HPDE6-E6E7 (cell line): Measurements from ENCODE around the gene URB2.
"Not testable (repeated sequence)": the region's sequence is repeated elsewhere in the genome, so short reads cannot be mapped to it uniquely, and the experiment has no call there.

ENCODE experiments used
- DNase-seq: peaks from one replicate; pipeline ENCODE4 v3.0.0; 2011; ENCODE audit warnings: missing footprints; ENCODE audit errors: extremely low spot score

The URB2 gene

DNA sequence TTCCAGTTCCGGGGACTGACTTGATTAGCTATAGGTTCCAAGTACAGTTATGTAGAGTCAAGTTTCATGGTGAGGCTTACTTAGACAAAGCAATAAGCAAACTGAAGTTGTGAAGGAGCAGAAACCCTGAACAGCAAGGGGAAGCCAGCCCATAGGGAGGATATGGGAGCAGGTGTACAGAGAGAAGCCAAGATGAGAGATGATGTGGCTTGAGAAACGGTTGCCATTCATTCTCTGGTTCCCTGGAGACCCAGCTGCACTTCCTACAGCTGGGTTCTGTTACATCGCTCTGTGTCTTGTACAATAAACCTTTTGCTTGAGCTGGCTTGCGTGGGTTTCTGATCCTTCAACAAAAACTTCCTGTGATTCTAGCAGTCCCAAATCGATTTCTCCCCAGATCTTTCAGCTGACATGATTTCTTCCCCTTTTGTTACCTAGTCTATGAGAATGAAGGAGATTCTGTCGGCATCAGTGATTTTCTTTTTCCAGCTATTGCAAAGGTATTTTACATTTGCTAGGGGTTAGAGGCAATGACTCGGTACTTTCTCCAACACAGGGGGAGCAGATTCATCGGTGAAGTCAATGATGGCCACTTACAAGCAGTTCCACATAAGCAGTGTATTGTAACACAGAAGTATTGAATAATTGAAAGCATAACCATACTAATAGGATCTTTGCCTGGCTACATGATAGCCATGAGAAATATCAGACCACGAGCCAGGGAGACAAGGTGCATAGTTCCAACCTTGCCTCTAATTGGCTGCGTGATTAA lies 67.3 kb downstream of the URB2 start:
- no peak for DNase-seq

DNA sequence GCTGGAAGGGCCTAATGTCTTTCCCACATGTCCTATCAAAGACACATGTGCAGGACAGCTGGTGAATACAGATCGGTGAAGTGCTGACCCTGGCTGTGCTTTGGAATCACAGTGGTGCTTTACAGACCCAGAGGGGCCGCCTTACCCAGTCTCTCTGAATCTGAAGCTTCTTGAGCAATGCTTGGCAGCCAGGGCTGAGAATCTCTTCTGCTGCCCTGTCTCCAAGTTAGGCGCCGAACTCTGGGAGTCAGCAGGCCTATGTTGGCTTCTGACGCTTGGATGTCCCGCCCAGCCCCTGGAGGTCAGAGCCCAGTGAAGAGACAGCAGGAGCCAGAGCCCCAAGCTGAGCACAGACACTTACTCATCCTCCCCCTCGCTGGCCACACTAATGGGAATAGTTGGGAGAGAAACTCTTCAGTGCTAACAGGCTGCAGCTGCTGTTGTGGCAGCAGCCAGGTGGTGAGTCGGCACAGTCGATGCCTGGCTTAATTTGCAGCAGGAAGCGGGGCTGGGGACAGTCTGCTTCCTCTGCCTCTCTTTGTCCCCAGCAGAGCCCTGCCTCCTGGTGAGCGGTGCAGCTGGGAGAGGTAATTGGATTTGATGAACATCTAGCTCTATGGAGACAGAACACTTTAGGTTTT lies 68.1 kb downstream of the URB2 start:
- DNase-seq, result no peak

DNA sequence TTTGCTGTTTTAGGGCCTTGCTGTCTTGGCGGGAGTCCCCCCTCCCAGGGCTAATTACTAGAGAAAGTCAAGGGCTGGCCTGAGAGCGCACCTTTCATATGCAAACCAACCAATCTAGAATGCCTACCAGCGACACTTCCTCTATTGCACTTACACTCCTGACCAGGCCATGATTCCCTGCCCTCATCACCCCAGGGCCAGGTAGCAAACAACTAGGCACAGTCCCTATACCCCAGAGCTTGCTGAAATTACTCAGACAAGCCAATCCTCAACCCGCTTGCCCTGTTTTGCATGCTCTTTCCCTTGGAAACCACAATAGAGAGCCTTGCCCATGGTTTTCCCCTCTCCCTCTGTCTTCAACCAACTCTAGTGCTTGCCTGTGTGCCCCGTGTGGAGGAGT lies 70.3 kb downstream of the URB2 start:
- no peak for DNase-seq

DNA sequence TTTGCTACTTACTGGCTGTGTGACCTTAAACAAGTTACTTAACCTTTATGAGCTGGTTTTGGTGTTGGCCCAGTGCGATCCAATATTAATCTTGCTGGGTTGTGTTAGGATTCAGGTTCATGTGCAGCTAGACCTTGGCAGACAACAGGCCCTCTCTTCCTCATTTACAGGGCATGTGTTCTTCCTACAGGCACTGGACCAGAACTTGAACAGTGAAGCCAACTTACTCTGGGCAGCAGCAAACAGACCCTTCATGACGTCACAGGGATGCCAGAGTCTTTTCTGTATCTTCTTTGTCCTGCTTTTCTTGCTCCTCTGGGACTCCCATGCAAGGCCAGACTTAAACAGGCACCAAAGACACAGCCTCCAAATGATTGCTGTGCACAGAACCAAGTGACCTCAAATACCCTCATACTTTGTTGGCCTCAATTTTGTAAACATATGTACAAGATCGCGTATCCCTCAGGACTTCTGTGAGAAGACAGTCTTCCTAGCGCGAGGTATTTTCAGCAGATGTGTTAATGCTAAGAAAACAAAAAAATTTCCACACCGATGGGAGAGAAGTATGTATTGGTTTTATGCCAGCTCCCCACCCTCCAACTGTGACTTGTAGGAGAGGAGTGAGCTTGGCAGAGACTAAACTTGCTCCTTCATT lies 73.7 kb downstream of the URB2 start:
- no peak for DNase-seq

DNA sequence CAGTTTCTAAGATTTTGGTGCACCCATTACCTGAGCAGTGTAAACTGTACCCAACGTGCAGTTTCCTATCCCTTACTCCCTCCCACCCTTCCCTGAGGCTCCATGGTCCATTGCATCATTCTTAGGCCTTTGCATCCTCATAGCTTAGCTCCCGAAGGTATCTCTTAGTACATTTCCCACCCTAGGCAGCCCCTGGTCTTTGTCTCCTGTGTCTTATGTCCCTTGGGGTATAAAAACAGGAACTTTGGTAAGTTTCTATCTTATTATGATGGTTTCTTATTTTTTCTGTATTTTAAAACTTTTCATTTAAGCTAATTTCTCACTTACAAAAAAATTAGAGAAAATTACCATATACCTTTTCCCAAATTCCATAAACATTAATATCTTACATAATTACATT lies 78.1 kb downstream of the URB2 start:
- DNase-seq, result no peak

DNA sequence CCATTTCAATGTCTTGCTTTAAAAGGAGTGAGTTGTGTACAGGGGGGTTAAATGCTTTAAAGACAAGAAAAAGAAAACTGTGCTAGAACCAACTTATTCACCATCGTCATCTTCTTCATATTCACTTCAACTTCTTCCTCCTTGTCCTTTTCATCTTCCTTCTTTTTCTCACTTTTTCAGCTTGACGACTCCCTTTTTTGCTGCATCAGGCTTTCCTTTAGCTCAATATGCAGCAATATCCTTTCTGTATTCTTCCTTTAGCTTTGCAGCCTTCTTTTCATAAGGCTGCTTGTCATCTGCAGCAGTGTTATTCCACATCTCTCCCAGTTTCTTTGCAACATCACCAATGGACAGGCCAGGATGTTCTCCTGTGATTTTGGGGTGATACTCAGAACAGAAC lies 79.1 kb downstream of the URB2 start:
- not testable (repeated sequence) for DNase-seq

DNA sequence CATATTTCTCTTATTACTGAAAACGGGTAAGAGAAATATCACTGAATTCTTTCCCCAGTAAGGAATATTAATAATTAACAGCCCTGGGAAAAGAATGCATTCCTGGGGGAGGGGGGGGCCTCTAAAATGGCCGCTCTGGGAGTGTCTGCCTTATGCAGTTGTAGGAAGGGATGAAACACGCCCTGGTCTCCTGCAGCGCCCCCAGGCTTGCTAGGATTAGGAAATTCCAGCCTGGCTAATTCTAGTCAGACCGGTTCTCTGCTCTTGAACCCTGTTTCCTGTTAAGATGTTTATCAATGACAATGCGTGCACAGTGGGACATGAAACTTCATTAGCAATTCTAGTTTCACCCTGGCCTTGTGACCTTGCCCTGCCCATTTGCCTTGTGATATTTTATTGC lies 81.1 kb downstream of the URB2 start:
- not testable (repeated sequence) for DNase-seq

DNA sequence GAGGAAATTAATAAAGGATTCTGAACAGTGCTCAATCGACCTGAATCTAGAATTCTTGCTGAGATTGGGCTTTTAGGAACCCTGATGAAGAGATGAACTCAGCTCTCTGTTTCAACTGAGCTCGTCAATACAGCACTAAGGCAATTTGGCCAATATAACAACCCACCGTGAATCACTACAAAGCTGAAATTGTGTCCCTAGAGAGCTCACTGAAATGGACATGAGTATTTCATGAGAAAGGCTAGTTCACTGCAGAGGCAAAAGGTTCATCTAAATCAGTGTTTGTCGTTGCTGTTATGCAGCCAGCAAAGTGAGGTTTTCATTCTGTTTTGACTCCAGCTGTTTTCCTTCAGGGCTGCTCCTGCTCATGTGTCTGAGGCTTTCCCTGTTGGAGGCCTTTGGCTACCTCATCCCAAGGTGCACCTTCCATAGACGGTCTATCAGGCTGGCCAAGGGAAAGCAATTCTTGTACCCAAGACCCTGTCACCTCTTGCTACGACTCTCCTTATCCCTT lies 83.5 kb downstream of the URB2 start:
- no peak for DNase-seq
